A549 (cell line): ENCODE data around the gene CBARP.

Experiments
- CHD2 ChIP-seq: fragments of 150-350 bp; IDR thresholded peaks from 2 replicates; pipeline ENCODE4 v1.6.1; 2014; ENCODE audit warnings: low read length; ENCODE audit not compliant: partially characterized antibody
- E2F6 ChIP-seq: IDR thresholded peaks from 2 replicates; pipeline ENCODE4 v1.6.1; 2012; ENCODE audit warnings: low read depth, borderline replicate concordance
- ESRRA ChIP-seq: fragments of 150-350 bp; IDR thresholded peaks from 2 replicates; pipeline ENCODE4 v1.6.1; 2014; ENCODE audit warnings: mild to moderate bottlenecking, low read length, borderline replicate concordance
- HDAC2 ChIP-seq: fragments of 200-600 bp; sonication (generic); IDR thresholded peaks from 2 replicates; pipeline ENCODE4 v1.6.1; 2016
- RAD21 ChIP-seq, 2 experiments: fragments of >200 bp in 1 of 2; sonication (Bioruptor Twin) in 1 of 2; formaldehyde crosslinking in 1 of 2; IDR thresholded peaks in 1 of 2; conservative IDR thresholded peaks in 1 of 2; 2 replicates in 1 of 2; 3 replicates in 1 of 2; pipeline ENCODE4 v1.6.1; 2012 to 2018; ENCODE audit warnings: inconsistent platforms in 1 of 2
- TF ChIP-seq, protein P1 (sequence below): fragments of >200 bp; sonication (Bioruptor Twin); formaldehyde crosslinking; IDR thresholded peaks from 3 replicates; pipeline ENCODE4 v1.5.1; 2016

DNA sequence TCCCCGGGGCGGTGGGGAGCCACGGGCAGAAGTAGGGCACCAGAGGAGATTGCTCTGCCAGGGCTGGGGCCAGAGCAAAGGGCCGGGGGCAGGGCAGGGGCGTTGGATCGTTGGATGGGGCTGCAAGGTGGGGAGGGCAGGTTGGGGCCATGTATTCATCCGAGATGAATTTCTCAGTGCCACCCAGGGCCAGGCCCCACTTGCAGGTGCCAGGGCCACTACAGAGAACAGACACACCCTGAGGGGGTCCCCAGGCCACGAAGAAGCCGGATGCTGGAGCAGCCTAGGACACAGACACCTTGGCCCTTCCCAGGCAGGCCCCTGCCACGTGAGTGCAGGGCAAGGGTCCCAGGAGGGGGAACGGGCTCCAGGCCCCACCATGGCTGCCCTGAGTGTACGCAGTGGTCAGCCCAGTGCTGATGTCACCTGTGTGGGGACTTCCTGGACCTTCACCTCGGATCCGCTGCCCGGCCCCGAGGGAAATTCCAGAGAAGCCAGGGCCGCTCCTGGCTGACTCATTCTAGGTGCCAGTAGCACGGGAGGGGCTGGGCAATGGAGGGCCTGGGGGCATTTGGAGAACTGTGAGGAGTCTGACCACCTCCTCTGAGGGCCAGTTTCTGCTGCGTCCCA is 54.1 kb downstream of the CBARP start:
- TF ChIP-seq, protein P1, sequence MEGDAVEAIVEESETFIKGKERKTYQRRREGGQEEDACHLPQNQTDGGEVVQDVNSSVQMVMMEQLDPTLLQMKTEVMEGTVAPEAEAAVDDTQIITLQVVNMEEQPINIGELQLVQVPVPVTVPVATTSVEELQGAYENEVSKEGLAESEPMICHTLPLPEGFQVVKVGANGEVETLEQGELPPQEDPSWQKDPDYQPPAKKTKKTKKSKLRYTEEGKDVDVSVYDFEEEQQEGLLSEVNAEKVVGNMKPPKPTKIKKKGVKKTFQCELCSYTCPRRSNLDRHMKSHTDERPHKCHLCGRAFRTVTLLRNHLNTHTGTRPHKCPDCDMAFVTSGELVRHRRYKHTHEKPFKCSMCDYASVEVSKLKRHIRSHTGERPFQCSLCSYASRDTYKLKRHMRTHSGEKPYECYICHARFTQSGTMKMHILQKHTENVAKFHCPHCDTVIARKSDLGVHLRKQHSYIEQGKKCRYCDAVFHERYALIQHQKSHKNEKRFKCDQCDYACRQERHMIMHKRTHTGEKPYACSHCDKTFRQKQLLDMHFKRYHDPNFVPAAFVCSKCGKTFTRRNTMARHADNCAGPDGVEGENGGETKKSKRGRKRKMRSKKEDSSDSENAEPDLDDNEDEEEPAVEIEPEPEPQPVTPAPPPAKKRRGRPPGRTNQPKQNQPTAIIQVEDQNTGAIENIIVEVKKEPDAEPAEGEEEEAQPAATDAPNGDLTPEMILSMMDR = no peak
- no peak for TF ChIP-seq CHD2
- no peak for TF ChIP-seq ESRRA
- no peak for TF ChIP-seq HDAC2
- TF ChIP-seq RAD21 (conservative IDR thresholded peaks at IDR 0.05 in 1 of 2, IDR thresholded peaks at IDR 0.05 in 1 of 2) = no peak
- TF ChIP-seq E2F6 = no peak
